CD1c-positive myeloid dendritic cell (primary cell): Measurements from ENCODE around the gene FAM170B.

Source experiments
- DNase-seq: peaks from one replicate; pipeline ENCODE4 v3.0.0-alpha.2; 2016; ENCODE audit errors: extremely low spot score

The FAM170B gene

GRCh38 chr10:49169776-49170175 lies 36.0 kb upstream of the FAM170B start:
- DNase-seq = no peak

DNA sequence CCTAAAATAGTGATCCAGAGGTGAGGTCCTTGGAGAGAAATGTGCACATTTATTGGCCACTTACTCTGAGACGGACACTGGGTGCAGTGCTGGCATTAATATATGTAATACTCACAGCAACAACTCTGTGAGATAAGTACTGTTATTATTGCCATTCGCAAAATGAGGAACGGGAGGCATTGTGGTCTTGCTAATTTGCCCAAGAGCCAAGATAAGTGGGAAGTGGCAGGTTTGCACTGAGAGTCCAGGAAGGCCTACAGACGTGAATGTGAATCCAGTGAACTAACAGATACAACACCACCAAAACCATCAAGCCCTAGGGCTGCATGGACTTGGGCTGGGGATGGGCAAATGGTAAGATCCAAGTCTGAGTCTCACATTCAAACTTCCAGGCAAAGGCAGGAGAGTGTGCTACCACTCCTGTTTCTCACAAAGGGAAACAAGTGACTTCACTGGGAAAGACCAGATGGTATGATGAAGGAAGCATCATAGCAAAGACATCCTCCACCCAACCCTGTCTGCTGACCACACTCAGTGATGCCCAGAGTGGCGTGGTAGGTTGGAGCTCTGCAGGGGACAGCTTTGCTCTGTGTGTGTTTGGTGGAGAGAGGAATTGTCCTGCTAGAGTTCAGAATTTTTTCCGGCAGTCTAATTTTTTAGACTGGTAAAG lies 35.1 kb upstream of the FAM170B start:
- peak; percentile 84 for DNase-seq

GRCh38 chr10:49168171-49168540 lies 34.3 kb upstream of the FAM170B start:
- DNase-seq = no peak

GRCh38 chr10:49167425-49168170 lies 33.8 kb upstream of the FAM170B start:
- no peak for DNase-seq

DNA sequence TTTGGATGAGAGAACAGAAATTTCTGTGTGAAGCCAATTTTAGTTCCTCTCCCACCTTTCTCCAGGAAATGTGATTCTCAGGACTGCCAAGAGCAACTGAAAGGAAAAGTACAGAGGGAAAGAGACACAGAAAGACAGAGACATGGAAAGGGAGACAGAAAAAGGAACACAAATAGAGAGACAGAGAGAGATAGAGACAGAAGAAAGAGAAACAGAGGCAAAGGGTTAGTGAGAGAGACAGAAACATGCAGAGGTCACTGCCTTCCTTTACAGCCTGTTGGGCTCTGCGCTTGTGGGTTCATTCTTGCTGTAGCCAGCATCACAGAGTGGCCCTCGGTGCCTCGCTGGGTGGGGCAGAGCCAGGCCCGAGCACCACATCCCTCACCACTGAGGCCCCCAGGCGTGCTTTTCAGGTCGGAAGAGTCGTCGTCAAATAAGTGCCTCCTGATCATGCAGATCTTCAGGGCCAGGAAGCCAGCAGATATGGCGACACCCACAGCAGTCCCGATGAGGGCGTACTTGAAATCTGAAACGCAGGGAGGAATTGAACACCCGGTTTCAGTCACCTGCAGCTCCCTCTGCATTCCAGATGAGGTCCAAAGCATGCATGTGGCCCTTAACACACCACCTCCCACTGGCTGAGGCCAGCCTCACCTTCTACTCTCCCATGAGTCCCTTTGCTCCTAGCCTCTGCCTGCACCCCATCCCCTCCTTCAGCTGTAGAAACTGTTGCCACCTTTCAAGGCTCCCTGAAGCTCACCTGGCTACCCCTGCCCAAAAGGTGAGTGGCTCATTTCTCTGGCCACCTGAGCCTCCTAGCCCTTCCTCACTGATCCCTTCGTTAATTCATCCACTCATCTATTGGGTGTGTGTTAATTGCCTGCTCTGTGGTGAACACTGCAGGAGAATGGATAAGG lies 32.9 kb upstream of the FAM170B start:
- DNase-seq = no peak

DNA sequence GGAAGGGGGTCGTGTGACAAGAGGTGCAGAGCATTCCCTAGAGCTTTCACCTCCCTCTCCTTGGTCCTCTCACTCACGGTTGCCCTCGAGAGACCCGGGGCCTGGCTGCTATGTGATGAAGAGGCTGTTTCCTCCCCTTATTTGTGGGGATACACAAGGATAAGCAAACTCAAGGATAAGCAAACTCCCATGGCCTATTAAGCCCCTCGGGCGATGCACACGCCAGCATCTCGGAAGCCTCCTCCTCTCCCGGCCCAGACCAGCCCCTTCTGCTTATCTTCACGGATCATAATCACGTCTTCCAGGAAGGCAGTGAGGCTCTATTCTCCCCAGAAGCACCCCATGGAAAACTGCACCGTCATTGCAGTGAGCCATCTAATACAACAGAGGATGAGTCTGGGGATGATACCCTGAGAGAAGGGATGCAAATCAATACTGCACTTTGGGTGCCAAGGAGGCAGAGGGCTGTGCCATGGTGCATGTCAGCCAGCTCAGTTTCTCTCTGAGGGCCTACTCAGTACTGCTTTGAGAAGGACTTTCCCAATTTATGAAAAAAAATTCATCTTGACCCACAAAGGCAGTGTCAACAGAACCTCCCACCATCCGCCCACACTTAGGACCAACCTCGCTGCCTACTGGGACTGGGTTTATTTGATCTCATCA lies 32.1 kb upstream of the FAM170B start:
- peak; percentile 71 for DNase-seq

DNA sequence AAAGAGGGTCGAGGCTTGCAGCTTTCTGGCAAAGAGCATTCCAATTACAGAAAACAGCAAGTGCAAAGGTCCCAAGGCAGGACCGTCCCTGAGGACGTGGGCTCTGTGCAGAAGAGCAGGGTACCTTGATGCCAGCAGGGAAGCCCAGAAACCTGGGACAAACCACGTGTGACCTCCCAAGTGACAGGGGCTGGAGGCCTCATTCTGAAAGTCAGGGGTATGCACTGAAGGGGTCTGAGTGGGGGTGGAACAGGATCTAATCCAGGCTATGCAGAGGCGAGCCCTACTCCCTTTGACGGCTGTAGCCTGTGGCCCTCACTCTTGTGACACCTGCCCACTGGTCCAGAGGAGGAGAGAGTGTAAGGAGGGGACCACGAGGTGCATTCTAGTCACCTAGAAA lies 31.4 kb upstream of the FAM170B start:
- no peak for DNase-seq

- DNase-seq = peak; percentile 44
Measured at GRCh38 chr10:49164559-49165188, 30.9 kb upstream of the FAM170B start.

- DNase-seq = peak; percentile 82
Measured at GRCh38 chr10:49163741-49164140, 29.9 kb upstream of the FAM170B start.

GRCh38 chr10:49162761-49163310 lies 29.0 kb upstream of the FAM170B start:
- DNase-seq = no peak

- DNase-seq = no peak
Measured at GRCh38 chr10:49162063-49162462, 28.2 kb upstream of the FAM170B start.

DNA sequence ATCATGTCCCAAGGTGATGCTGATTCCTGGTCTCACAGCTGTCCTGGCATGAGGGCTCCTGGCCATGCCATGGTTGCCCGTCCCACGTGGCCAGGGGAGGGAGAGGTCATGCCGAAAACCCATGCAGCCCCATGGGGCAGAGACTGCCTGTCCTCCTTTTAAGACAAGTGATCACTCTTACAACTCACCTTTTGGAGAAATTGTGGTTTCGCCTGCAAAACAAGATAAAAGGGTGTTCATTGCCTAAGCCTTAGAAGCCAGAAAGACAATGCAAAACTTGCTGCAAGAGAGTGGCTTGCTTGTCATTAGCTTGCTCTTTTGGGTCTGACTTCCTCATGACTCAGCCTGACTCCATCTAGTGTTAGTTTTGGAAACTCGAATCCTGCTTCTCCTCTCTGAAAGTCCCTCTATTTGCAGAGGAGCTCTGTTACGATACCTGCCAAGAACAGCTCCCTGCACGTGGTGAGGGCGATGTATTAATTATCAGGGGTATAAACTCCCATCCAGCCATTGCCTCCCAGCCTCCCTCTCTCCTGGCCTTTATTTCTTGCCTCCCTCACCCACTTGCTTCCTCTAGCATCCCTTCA lies 27.7 kb upstream of the FAM170B start:
- peak; percentile 38 for DNase-seq

DNA sequence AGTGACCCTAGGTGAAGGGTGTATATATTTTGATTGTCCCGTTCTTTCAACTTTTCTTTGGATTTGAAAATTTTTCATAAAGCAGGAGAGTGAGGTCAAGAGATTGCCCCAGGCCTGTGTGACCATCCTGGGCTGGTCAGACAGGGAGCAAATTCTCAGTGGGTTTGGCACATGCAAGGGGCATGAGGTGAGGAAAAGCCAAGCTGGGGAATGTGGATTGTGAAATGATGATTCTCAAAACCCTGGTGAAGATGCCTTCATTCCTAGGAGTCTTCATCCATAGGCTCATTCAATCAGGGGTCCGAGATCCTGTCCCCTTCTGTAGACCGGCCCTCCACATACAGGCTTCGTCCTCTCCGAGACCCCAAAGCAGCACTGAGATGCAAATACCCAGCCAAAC lies 27.0 kb upstream of the FAM170B start:
- no peak for DNase-seq

DNA sequence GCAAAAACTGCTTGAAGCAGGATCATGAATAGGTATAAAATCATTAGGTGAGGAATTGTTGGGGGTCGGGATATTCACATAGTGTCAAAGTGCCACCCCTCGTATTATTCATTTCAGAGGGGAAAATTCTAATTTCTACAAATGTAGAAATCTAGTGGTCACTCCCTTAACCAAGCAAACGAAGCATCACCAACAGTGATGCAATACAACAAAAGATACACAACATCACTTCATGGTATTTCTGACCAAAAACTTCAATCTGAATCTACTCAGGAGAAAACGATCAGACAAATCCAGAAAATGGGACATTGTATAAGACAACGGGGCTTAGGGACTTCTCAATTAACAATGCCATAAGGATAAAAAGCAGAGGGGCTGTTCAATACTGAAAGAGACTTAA lies 26.3 kb upstream of the FAM170B start:
- DNase-seq = no peak

- DNase-seq = no peak
Measured at GRCh38 chr10:49158915-49159314, 25.1 kb upstream of the FAM170B start.

GRCh38 chr10:49158404-49158803 lies 24.6 kb upstream of the FAM170B start:
- DNase-seq = no peak

- no peak for DNase-seq
Measured at GRCh38 chr10:49157229-49157628, 23.4 kb upstream of the FAM170B start.

GRCh38 chr10:49154641-49155040 lies 20.8 kb upstream of the FAM170B start:
- no peak for DNase-seq

DNA sequence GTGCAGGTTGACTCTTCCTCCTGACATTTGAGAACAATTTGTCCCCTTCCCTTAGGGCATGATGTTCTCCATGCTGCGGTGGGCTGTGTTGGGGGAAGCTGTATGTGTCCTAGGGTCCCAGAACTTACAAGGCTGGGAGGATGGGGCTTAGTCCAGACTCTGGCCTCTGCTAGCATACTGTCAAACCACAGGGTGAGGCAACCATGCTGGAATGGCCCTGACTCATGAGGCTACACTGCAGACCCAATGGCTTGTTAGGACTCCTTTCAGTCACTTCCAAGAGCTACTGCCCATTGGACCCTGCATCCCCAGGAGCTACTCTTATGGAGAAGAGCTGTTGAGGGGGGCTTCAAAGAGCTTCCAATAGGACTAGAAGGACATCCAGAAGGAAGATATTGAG lies 20.1 kb upstream of the FAM170B start:
- no peak for DNase-seq

- DNase-seq = no peak
Measured at GRCh38 chr10:49153115-49153514, 19.3 kb upstream of the FAM170B start.

DNA sequence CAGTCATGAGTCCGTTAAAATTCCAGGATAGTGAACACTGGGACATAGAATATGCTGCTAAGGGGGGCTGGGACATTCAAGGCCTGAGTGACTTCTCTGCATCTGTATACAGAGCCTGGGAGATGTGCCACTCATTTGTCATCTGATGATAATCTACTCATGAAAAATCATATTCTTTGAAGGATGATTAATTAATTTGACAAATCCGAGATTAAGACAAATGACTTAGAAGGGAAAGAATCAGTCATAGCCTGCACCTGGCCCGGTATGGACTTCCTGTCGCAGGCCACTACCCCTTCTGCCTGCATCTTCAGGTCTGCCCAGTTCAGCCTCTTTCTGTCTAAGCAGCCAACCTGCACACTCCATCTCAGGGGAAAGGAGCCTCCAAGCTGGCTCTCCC lies 18.8 kb upstream of the FAM170B start:
- DNase-seq = no peak
